ENCODE data around the gene CYS1. TPM values are rescaled to one million over a fixed set of nuclear protein-coding genes. Genes with fewer than 3 reads are reported as not detected.

The CYS1 gene
- polyA plus RNA-seq, 1 donor from 2014 or later, result not detected

DNA sequence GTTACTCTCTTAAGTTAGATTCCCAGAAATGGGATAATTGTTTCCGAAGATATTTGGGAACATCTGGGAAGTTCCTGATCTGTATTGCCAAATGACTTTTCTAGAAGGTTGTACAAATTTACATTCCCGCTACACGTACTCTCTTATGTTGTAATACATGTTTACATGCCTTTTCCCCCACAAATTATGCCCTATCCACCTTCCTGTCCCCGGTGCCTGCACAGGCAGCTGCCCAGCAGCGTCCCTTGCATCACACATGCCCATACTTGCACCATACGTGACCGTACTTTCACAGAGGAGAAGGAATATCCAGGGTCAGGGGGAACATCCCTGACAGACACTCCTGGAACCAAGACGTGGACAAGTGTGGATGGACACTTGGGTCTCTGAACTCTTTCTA, 61.0 kb downstream of the CYS1 start:
- Histone ChIP-seq H2AFZ (ENCODE audit: low read depth, low read length) (no peak overlapping the region), H3K79me2 (replicated peaks; ENCODE audit: insufficient read depth, low read length) (no peaks in the 10 kb centered on the region), H3K27me3 (ENCODE audit: insufficient read depth, low read depth, low read length) (no peaks in the 10 kb centered on the region), H3K9ac (ENCODE audit: low read length) (no peak overlapping the region), H3F3A (ENCODE audit: insufficient read depth, low read length, poor library complexity, severe bottlenecking) (no peaks in the 10 kb centered on the region), H3K36me3 (ENCODE audit: insufficient read depth, low read length) (no peaks in the 10 kb centered on the region), H3K27ac (ENCODE audit: low read length) (no peak overlapping the region), H3K4me3 (ENCODE audit: low read length) (no peak overlapping the region), H4K20me1 (ENCODE audit: insufficient read depth) (no peaks in the 10 kb centered on the region), H3K9me2 (ENCODE audit: insufficient read depth, low read length) (no peaks in the 10 kb centered on the region), H3K4me2 (ENCODE audit: low read length) (no peak overlapping the region), H3K9me3 (ENCODE audit: low read length) (no peaks in the 10 kb centered on the region)
- TF ChIP-seq MXI1 (conservative IDR thresholded peaks at IDR 0.05; ENCODE audit: poor library complexity, severe bottlenecking) (no peak), RAD21 (conservative IDR thresholded peaks at IDR 0.05) (no peak), SMC3 (conservative IDR thresholded peaks at IDR 0.05; ENCODE audit: poor library complexity) (no peak), TAF1 (IDR thresholded peaks at IDR 0.05; ENCODE audit: low read depth) (no peak), EP300 (conservative IDR thresholded peaks at IDR 0.05; ENCODE audit: poor library complexity, severe bottlenecking) (no peak), EZH2 (IDR thresholded peaks at IDR 0.05; ENCODE audit: borderline replicate concordance, insufficient read depth, low read length, poor library complexity, severe bottlenecking) (no peak), POLR2AphosphoS5 (IDR thresholded peaks at IDR 0.05) (no peak)
- TF ChIP-seq, protein P1, sequence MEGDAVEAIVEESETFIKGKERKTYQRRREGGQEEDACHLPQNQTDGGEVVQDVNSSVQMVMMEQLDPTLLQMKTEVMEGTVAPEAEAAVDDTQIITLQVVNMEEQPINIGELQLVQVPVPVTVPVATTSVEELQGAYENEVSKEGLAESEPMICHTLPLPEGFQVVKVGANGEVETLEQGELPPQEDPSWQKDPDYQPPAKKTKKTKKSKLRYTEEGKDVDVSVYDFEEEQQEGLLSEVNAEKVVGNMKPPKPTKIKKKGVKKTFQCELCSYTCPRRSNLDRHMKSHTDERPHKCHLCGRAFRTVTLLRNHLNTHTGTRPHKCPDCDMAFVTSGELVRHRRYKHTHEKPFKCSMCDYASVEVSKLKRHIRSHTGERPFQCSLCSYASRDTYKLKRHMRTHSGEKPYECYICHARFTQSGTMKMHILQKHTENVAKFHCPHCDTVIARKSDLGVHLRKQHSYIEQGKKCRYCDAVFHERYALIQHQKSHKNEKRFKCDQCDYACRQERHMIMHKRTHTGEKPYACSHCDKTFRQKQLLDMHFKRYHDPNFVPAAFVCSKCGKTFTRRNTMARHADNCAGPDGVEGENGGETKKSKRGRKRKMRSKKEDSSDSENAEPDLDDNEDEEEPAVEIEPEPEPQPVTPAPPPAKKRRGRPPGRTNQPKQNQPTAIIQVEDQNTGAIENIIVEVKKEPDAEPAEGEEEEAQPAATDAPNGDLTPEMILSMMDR (IDR thresholded peaks at IDR 0.05; ENCODE audit: poor library complexity, severe bottlenecking), result no peak
- TF ChIP-seq, protein P2, sequence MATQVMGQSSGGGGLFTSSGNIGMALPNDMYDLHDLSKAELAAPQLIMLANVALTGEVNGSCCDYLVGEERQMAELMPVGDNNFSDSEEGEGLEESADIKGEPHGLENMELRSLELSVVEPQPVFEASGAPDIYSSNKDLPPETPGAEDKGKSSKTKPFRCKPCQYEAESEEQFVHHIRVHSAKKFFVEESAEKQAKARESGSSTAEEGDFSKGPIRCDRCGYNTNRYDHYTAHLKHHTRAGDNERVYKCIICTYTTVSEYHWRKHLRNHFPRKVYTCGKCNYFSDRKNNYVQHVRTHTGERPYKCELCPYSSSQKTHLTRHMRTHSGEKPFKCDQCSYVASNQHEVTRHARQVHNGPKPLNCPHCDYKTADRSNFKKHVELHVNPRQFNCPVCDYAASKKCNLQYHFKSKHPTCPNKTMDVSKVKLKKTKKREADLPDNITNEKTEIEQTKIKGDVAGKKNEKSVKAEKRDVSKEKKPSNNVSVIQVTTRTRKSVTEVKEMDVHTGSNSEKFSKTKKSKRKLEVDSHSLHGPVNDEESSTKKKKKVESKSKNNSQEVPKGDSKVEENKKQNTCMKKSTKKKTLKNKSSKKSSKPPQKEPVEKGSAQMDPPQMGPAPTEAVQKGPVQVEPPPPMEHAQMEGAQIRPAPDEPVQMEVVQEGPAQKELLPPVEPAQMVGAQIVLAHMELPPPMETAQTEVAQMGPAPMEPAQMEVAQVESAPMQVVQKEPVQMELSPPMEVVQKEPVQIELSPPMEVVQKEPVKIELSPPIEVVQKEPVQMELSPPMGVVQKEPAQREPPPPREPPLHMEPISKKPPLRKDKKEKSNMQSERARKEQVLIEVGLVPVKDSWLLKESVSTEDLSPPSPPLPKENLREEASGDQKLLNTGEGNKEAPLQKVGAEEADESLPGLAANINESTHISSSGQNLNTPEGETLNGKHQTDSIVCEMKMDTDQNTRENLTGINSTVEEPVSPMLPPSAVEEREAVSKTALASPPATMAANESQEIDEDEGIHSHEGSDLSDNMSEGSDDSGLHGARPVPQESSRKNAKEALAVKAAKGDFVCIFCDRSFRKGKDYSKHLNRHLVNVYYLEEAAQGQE (IDR thresholded peaks at IDR 0.05; ENCODE audit: borderline replicate concordance), result no peak

DNA sequence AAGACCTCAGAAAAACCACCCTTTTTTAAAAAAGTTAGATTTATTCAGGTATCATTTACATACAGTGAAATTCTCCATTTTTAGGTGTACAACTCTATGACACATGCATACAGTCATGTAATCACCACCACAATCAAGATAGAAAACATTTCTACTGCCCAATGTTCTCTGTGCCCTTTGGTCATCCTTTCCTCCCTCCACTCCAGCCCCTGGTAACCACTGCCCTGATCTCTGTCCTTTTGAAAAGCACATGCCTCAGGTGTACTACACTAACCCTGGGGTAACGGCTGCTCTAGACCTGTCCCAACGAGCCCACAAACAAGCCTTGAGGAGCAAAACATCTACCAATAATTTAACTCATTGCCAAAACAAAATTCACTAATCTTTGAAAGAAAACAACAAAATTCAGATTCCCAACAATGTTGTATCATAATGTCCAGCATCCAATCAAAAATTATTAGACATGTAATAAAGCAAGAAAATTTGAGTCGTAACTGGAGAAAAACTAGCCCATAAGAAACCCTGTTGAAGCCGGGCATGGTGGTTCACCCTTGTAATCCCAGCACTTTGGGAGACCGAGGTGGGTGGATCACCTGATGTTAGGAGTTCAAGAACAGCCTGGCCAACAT, 62.8 kb downstream of the CYS1 start:
- no peaks in the 10 kb centered on the region for H4K20me1 ChIP-seq (ENCODE audit: insufficient read depth)
- TF ChIP-seq SMC3 (conservative IDR thresholded peaks at IDR 0.05; ENCODE audit: poor library complexity) (no peak), POLR2AphosphoS5 (IDR thresholded peaks at IDR 0.05) (no peak), TAF1 (IDR thresholded peaks at IDR 0.05; ENCODE audit: low read depth) (no peak), EZH2 (IDR thresholded peaks at IDR 0.05; ENCODE audit: borderline replicate concordance, insufficient read depth, low read length, poor library complexity, severe bottlenecking) (no peak), RAD21 (conservative IDR thresholded peaks at IDR 0.05) (no peak), EP300 (conservative IDR thresholded peaks at IDR 0.05; ENCODE audit: poor library complexity, severe bottlenecking) (no peak), MXI1 (conservative IDR thresholded peaks at IDR 0.05; ENCODE audit: poor library complexity, severe bottlenecking) (no peak)
- TF ChIP-seq, protein P2 (IDR thresholded peaks at IDR 0.05; ENCODE audit: borderline replicate concordance), result no peak
- TF ChIP-seq, protein P1 (IDR thresholded peaks at IDR 0.05; ENCODE audit: poor library complexity, severe bottlenecking), result no peak
- H3F3A ChIP-seq (ENCODE audit: insufficient read depth, low read length, poor library complexity, severe bottlenecking), result no peaks in the 10 kb centered on the region
- H3K4me2 ChIP-seq (ENCODE audit: low read length), result no peak overlapping the region
- H3K9me3 ChIP-seq (ENCODE audit: low read length), result no peaks in the 10 kb centered on the region
- H3K4me3 ChIP-seq (ENCODE audit: low read length), result no peak overlapping the region
- H3K36me3 ChIP-seq (ENCODE audit: insufficient read depth, low read length), result no peaks in the 10 kb centered on the region
- no peak overlapping the region for H2AFZ ChIP-seq (ENCODE audit: low read depth, low read length)
- H3K27ac ChIP-seq (ENCODE audit: low read length), result no peak overlapping the region
- no peaks in the 10 kb centered on the region for H3K27me3 ChIP-seq (ENCODE audit: insufficient read depth, low read depth, low read length)
- no peaks in the 10 kb centered on the region for H3K9me2 ChIP-seq (ENCODE audit: insufficient read depth, low read length)
- H3K9ac ChIP-seq (ENCODE audit: low read length), result no peak overlapping the region
- no peaks in the 10 kb centered on the region for H3K79me2 ChIP-seq (replicated peaks; ENCODE audit: insufficient read depth, low read length)

Data from neural cell (in vitro differentiated cells).